Measurements from ENCODE around the gene STX8.

The STX8 gene

DNA sequence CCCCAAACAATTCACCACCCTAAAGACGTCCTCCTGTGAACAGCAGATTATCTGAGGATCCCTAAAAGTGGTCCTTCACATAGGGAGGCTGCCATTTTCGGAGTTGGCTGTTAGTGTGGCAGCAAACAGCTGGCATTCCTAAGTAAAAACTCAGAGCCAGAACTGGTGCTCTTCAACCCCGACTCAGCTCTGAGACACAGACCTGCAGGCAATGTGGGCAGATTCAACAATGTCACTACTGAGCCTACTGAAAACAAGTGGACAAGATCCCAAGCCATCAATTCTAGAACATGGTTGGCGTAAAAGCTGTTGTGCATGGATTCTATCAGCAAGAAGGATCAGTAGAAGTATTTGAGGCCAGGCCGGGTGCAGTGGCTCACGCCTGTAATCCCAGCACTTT, 307.1 kb downstream of the STX8 start:
- DNase-seq = no peak
- in situ Hi-C loops (cut with HindIII; ENCODE audit: low pct_ligation_motif_present, low sequenced_read_pairs) = no loop called here
- TF ChIP-seq CTCF (IDR thresholded peaks at IDR 0.05; ENCODE audit: low read depth, low read length, missing control alignments) = no peak
- H3K27ac ChIP-seq = no peak overlapping the region
- H3K27me3 ChIP-seq (replicated peaks) = no peaks in the 10 kb centered on the region
- H3K36me3 ChIP-seq (replicated peaks) = no peaks in the 10 kb centered on the region
- no peak overlapping the region for H3K4me3 ChIP-seq (ENCODE audit: low read depth, low read length)

- Histone ChIP-seq H3K27me3 (replicated peaks) (no peaks in the 10 kb centered on the region), H3K27ac (no peak overlapping the region), H3K36me3 (replicated peaks) (no peaks in the 10 kb centered on the region), H3K4me3 (ENCODE audit: low read depth, low read length) (no peak overlapping the region)
- no peak for TF ChIP-seq CTCF (IDR thresholded peaks at IDR 0.05; ENCODE audit: low read depth, low read length, missing control alignments)
- in situ Hi-C loops (cut with HindIII; ENCODE audit: low pct_ligation_motif_present, low sequenced_read_pairs) = no loop called here
- no peak for DNase-seq
Measured at GRCh38 chr17:9266697-9267117, 308.9 kb downstream of the STX8 start.

DNA sequence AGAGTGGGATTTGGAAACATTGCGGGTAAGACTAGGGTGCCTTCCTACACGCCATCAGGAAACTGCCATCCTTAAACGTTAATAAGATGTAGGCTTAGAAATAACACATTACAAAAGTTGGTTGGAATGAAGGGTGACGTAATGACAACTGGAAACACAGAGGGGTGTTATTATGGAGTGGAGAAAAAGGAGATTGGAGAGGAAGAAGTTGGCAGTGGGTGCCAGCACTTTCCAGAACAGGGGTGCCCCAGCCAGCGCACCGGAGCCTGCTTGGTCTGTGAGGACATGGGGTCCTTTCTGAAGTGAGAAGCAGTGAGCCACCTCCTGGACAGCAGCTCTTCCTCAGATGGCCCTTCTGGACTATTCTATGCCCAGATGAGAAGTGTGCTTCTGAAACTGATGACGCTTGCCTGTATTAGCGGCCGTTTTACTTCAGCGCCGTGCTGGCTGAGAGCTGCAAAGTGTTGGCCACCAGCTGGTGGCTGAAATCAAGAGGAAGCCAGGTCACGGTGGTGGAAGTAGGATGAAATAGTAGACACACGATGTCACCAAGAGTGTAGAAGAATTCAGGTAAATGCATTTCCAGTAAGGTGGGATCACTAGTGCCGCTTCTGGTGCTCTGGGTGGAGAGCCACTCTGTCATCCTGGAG, 309.5 kb downstream of the STX8 start:
- no peaks in the 10 kb centered on the region for H3K27me3 ChIP-seq (replicated peaks)
- H3K36me3 ChIP-seq (replicated peaks) = no peaks in the 10 kb centered on the region
- no peak for TF ChIP-seq CTCF (IDR thresholded peaks at IDR 0.05; ENCODE audit: low read depth, low read length, missing control alignments)
- in situ Hi-C loops (cut with HindIII; ENCODE audit: low pct_ligation_motif_present, low sequenced_read_pairs) = no loop called here
- no peak for DNase-seq
- no peak overlapping the region for H3K27ac ChIP-seq
- no peak overlapping the region for H3K4me3 ChIP-seq (ENCODE audit: low read depth, low read length)

DNA sequence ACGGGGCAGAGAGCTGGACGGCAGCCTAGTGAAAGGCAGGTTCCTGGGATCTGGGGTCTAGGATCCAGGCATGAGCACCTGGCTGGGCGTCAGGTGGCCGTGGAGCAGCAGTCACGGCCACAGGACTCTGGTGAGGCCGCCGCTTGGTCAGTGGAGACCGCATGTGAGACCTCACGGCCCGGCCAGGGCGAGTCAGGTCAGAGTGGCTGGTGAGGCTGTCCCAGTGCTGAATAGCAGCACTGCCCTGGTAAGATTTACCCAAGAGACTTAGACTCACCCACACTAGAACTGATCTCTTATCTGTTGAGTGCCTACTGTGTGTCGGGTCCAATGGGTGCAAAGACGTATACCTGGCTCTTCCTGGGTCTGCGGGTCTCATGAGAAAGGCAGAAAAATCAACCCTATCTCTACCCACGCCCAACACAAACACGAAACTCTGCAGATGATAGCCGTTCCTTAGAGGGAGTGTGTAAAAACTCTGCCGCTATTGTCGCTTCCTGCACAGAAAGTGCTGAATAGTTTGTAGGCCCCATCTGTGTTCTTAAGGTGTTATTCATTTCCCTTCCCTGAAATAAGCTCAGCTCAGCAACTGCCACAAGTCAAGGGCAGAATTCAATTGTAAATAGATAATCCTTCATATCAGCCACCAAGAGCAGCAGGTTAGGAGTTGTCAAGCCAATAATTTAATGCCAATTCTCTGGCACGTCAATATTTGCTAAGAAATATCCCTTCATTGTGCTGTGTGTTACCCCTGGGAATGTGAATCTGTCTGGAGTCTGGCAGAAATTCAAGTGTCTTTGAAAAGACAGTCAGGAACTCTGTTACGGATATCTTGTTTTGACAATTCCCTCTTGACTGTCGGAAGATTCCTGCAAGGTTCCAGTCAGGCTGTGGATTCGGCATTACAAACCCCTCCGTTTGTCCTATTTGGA, 314.3 kb downstream of the STX8 start:
- H3K27me3 ChIP-seq (replicated peaks) = no peaks in the 10 kb centered on the region
- H3K36me3 ChIP-seq (replicated peaks) = no peaks in the 10 kb centered on the region
- in situ Hi-C loops (cut with HindIII; ENCODE audit: low pct_ligation_motif_present, low sequenced_read_pairs) = no loop called here
- no peak overlapping the region for H3K27ac ChIP-seq
- TF ChIP-seq CTCF (IDR thresholded peaks at IDR 0.05; ENCODE audit: low read depth, low read length, missing control alignments) = no peak
- DNase-seq = no peak
- no peak overlapping the region for H3K4me3 ChIP-seq (ENCODE audit: low read depth, low read length)

DNA sequence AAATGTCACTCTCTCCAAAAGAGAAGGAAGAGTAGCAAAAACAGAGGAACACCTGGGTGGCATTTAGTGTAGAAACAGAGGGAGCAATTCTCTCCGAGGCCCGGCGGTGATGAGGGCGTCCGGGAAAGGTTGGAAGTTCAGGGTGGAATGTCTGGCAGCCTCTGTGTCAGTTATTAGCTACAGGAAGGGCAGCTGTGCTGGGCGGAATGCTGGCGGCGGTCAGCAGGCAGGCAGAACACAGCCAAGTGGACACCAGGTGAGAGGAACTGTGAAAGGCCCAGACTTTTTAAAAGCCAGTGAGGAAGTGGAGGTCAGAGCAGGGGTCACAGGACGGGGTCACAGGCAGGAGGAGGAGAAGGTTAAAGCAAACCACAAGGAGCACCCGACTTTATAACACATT, 316.2 kb downstream of the STX8 start:
- no peak for DNase-seq
- Histone ChIP-seq H3K27ac (no peak overlapping the region), H3K4me3 (ENCODE audit: low read depth, low read length) (no peak overlapping the region), H3K27me3 (replicated peaks) (no peaks in the 10 kb centered on the region), H3K36me3 (replicated peaks) (no peaks in the 10 kb centered on the region)
- TF ChIP-seq CTCF (IDR thresholded peaks at IDR 0.05; ENCODE audit: low read depth, low read length, missing control alignments) = no peak
- in situ Hi-C loops (cut with HindIII; ENCODE audit: low pct_ligation_motif_present, low sequenced_read_pairs) = no loop called here
